ENCODE measurements around the gene RALGPS2.

The RALGPS2 gene

DNA sequence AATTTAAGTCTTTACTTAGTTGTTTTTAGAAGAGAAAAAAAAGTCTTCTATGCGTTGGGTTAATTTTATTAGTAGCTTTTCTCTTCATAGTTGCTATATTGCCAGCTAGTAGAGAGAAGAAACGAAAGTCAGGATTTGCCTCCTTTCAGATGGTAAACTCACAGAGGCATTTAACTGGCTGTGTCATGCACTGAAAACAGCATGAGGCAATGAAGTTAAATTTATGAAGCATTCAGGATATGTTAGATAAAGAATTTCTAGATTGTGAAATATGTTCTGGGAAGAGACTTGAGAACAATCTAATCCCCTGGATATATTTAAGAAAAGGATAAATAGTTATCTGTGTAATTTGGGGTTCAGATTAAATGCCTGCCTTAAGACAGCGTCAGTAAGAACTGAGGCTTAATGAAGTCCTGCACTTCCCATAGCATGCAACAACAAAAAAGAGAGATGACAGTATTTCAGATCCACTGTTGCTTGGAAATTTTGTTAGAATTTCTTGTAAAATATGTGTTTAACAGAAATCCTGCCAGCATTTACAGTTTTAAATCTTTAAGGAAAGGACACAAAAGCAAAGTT is 144.2 kb downstream of the RALGPS2 start:
- in situ Hi-C loops (cut with MboI; ENCODE audit: low sequenced_read_pairs, unreplicated experiment), result no loop called here
- no peak for DNase-seq (ENCODE audit: low spot score)
- no peak for TF ChIP-seq CTCF (IDR thresholded peaks at IDR 0.05; ENCODE audit: borderline replicate concordance, control extremely low read depth, extremely low read depth, insufficient read depth, missing control alignments)

GRCh38 chr1:178870221-178870620 is 145.2 kb downstream of the RALGPS2 start:
- in situ Hi-C loops (cut with MboI; ENCODE audit: low sequenced_read_pairs, unreplicated experiment), result no loop called here
- TF ChIP-seq CTCF (IDR thresholded peaks at IDR 0.05; ENCODE audit: borderline replicate concordance, control extremely low read depth, extremely low read depth, insufficient read depth, missing control alignments), result no peak
- no peak for DNase-seq (ENCODE audit: low spot score)

- in situ Hi-C loops (cut with MboI; ENCODE audit: low sequenced_read_pairs, unreplicated experiment), result no loop called here
- TF ChIP-seq CTCF (IDR thresholded peaks at IDR 0.05; ENCODE audit: borderline replicate concordance, control extremely low read depth, extremely low read depth, insufficient read depth, missing control alignments), result no peak
- no peak for DNase-seq (ENCODE audit: low spot score)
Measured at GRCh38 chr1:178870944-178871343, 145.9 kb downstream of the RALGPS2 start, which contains the start of gene ANGPTL1. ANGPTL1 (minus strand) TSS chr1:178871077; CDS start chr1:178865776, 5,301 bp downstream.

- no peak for DNase-seq (ENCODE audit: low spot score)
- in situ Hi-C loops (cut with MboI; ENCODE audit: low sequenced_read_pairs, unreplicated experiment), result no loop called here
- no peak for TF ChIP-seq CTCF (IDR thresholded peaks at IDR 0.05; ENCODE audit: borderline replicate concordance, control extremely low read depth, extremely low read depth, insufficient read depth, missing control alignments)
Measured at GRCh38 chr1:178871551-178872320, 146.7 kb downstream of the RALGPS2 start.

DNA sequence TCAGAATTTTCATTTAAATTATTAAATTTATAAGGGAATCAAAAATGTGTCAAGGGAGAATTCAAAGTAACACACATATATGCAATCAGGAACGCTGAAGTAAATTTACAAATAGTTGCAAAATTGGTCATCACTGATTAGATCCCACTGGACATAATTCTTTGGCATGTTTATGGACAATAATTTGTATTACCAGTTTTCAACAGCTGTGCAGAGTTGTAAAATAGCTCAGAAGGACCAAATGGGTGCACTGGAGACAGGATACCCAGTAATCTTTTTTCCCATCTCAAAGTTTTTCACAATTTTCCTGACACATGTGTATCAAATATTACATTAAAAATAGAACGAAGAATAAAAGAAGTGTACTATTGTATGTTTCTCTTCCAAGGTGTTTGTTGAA is 149.9 kb downstream of the RALGPS2 start:
- in situ Hi-C loops (cut with MboI; ENCODE audit: low sequenced_read_pairs, unreplicated experiment), result no loop called here
- no peak for TF ChIP-seq CTCF (IDR thresholded peaks at IDR 0.05; ENCODE audit: borderline replicate concordance, control extremely low read depth, extremely low read depth, insufficient read depth, missing control alignments)

DNA sequence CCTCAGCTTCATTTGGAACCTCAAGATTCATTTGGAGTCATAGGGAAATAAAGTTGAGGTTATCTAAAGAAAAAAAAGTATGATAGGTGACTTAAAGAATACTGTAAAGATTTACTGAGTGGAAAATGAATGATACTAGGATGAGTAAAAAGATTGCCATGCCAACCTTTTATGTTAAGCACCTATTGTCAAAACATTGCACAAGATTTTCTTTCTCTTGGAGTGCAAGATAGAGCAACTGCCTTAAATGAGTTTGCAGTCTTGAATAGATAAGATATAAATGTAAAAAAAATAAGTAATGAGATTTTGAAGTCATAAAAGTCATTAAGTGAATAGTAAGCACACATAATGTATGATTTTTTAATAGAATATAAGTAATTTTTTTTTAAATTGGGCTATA is 150.9 kb downstream of the RALGPS2 start:
- no peak for TF ChIP-seq CTCF (IDR thresholded peaks at IDR 0.05; ENCODE audit: borderline replicate concordance, control extremely low read depth, extremely low read depth, insufficient read depth, missing control alignments)
- in situ Hi-C loops (cut with MboI; ENCODE audit: low sequenced_read_pairs, unreplicated experiment), result no loop called here
- DNase-seq (ENCODE audit: low spot score), result no peak

More for the DNA sequence above, 149.9 kb downstream of the RALGPS2 start:
- DNase-seq (ENCODE audit: low spot score), result no peak
